ENCODE measurements around the gene METTL16. TPM values are rescaled to one million over a fixed set of nuclear protein-coding genes. Genes with fewer than 3 reads are reported as not detected.

Gene METTL16
- total and polyA plus RNA-seq, 9 of the 15 experiments (the other 6 are each of a cell fraction or from before 2014, with no cell fraction given) = 12.1 to 30.5 (median 19.8) TPM

- Histone ChIP-seq H3K9me1 (ENCODE audit: control insufficient read depth, insufficient read depth, low read length) (peaks cover 3% of the 10 kb centered on the region), H3K4me1 (replicated peaks in 1 of 2; ENCODE audit: control insufficient read depth in 2 of 2, insufficient read depth in 2 of 2, low read length in 2 of 2) (peaks cover 46 to 73% of the 10 kb centered on the region in 2 experiments), H4K20me1 (replicated peaks; ENCODE audit: control insufficient read depth, insufficient read depth, low read length) (0 out of 2 replicates have a peak, but pooled peaks cover 3% of the 10 kb centered on the region), H3K36me3 (ENCODE audit: control insufficient read depth, insufficient read depth, low read length) (peaks cover 23% of the 10 kb centered on the region; the same call in 2 of the 3 replicates), H3K27me3 (ENCODE audit: control insufficient read depth in 2 of 2, insufficient read depth in 2 of 2, low read length in 2 of 2) (no peaks in the 10 kb centered on the region), H3K4me2 (ENCODE audit: insufficient read depth, low read length) (peak overlapping the region; percentile 68; the same call in 1 of the 2 replicates), H3K27ac (ENCODE audit: extremely low read depth, low read depth, low read length) (no peak overlapping the region), H3K9me3 (replicated peaks; ENCODE audit: control insufficient read depth, insufficient read depth, low read depth, low read length) (no peaks in the 10 kb centered on the region), H3K79me2 (ENCODE audit: control insufficient read depth, insufficient read depth, low read length) (peaks cover 76% of the 10 kb centered on the region), H3K4me3 (no peak overlapping the region), H2AFZ (ENCODE audit: low read depth, low read length) (no peak overlapping the region), H3K9ac (ENCODE audit: insufficient read depth in 1 of 2, low read depth in 2 of 2, low read length in 2 of 2) (peak overlapping the region; percentile 41 to 89; a peak in 3 of 4 replicates)
- no TSS peak for BruUV-seq (replicated peaks)
- intact Hi-C loops (cut with micrococcal nuclease) (no loop called here), in situ Hi-C loops (cut with MboI) (no loop called here)
- WGBS (ENCODE audit: insufficient coverage, low coverage, missing lambda C conversion rate) = 90% methylated on average over 2 of the region's 16 CpGs
- FAIRE-seq (no peak), DNase-seq (ENCODE audit: extremely low read depth in 1 of 4, low spot score in 3 of 4) (no peak), ATAC-seq (no peak)
- POLR2A ChIA-PET = interaction anchor here (0.6 to 4.0 kb wide), 2 partner anchors 12 to 312 kb away, joined by 4 to 24 read pairs; no protein-coding TSS in a partner anchor
- TF ChIP-seq MTA3 (IDR thresholded peaks at IDR 0.05; ENCODE audit: borderline replicate concordance) = no peak
- no peak for TF ChIP-seq GTF2A2 (tag; IDR thresholded peaks at IDR 0.05)
- no peak for TF ChIP-seq ILF3 (IDR thresholded peaks at IDR 0.05; ENCODE audit: borderline replicate concordance)
- CTCF ChIA-PET (ENCODE audit: low intra/inter-chr PET ratio) = no interaction called here
Observed at GRCh38 chr17:2394775-2395201, 116.9 kb downstream of the METTL16 start.

GRCh38 chr17:2393954-2394749 is 117.5 kb downstream of the METTL16 start:
- Histone ChIP-seq H3K4me1 (replicated peaks in 1 of 2; ENCODE audit: control insufficient read depth in 2 of 2, insufficient read depth in 2 of 2, low read length in 2 of 2) (peaks cover 45 to 67% of the 10 kb centered on the region in 2 experiments), H3K9ac (ENCODE audit: insufficient read depth in 1 of 2, low read depth in 2 of 2, low read length in 2 of 2) (peak overlapping the region; percentile 41 to 89), H3K4me2 (ENCODE audit: insufficient read depth, low read length) (peak overlapping the region; percentile 68), H3K79me2 (ENCODE audit: control insufficient read depth, insufficient read depth, low read length) (peaks cover 74% of the 10 kb centered on the region), H3K9me1 (ENCODE audit: control insufficient read depth, insufficient read depth, low read length) (peaks cover 3% of the 10 kb centered on the region), H3K36me3 (ENCODE audit: control insufficient read depth, insufficient read depth, low read length) (peaks cover 23% of the 10 kb centered on the region; the same call in 2 of the 3 replicates), H3K4me3 (peak overlapping the region; percentile 34), H2AFZ (ENCODE audit: low read depth, low read length) (peak overlapping the region; percentile 55; the same call in 1 of the 2 replicates), H4K20me1 (replicated peaks; ENCODE audit: control insufficient read depth, insufficient read depth, low read length) (0 out of 2 replicates have a peak, but pooled peaks cover 3% of the 10 kb centered on the region), H3K27me3 (ENCODE audit: control insufficient read depth in 2 of 2, insufficient read depth in 2 of 2, low read length in 2 of 2) (no peaks in the 10 kb centered on the region), H3K27ac (ENCODE audit: extremely low read depth, low read depth, low read length) (peak overlapping the region; percentile 99; the same call in 2 of the 3 replicates), H3K9me3 (replicated peaks; ENCODE audit: control insufficient read depth, insufficient read depth, low read depth, low read length) (no peaks in the 10 kb centered on the region)
- no peak for FAIRE-seq
- CTCF ChIA-PET (ENCODE audit: low intra/inter-chr PET ratio) = interaction anchor here (0.6 kb wide), 1 partner anchor 313 kb away, joined by 3 read pairs; no protein-coding TSS in a partner anchor
- no peak for DNase-seq (ENCODE audit: extremely low read depth in 1 of 4, low spot score in 3 of 4)
- POLR2A ChIA-PET = interaction anchor here (0.5 to 4.0 kb wide), 6 partner anchors 8 to 313 kb away, joined by 3 to 24 read pairs (median 4); no protein-coding TSS in a partner anchor
- intact Hi-C loops (cut with micrococcal nuclease) = no loop called here
- no TSS peak for BruUV-seq (replicated peaks)
- in situ Hi-C loops (cut with MboI) = no loop called here
- 51% methylated on average over 7 of the region's 53 CpGs for WGBS (ENCODE audit: insufficient coverage, low coverage, missing lambda C conversion rate)
- ATAC-seq = no peak
- no peak for TF ChIP-seq ZNF41 (CRISPR knock-in tag; conservative IDR thresholded peaks at IDR 0.05)
- 0 out of 2 replicates have a peak, but pooled peaks have one; percentile 34 for TF ChIP-seq POLR2A (conservative IDR thresholded peaks at IDR 0.05)

Data from K562 (cell line).